Activated CD4-positive, CD25-positive, alpha-beta regulatory T cell treated with anti-CD3 and anti-CD28 coated beads, Interleukin-2, amount 50 U/mL, for 16 hours (primary cell): ENCODE data around the gene CTNNBL1.

Source experiments
- DNase-seq: peaks from one replicate; pipeline ENCODE4 v3.0.0-alpha.2; 2020; ENCODE audit warnings: low read depth, low spot score

CTNNBL1 gene

DNA sequence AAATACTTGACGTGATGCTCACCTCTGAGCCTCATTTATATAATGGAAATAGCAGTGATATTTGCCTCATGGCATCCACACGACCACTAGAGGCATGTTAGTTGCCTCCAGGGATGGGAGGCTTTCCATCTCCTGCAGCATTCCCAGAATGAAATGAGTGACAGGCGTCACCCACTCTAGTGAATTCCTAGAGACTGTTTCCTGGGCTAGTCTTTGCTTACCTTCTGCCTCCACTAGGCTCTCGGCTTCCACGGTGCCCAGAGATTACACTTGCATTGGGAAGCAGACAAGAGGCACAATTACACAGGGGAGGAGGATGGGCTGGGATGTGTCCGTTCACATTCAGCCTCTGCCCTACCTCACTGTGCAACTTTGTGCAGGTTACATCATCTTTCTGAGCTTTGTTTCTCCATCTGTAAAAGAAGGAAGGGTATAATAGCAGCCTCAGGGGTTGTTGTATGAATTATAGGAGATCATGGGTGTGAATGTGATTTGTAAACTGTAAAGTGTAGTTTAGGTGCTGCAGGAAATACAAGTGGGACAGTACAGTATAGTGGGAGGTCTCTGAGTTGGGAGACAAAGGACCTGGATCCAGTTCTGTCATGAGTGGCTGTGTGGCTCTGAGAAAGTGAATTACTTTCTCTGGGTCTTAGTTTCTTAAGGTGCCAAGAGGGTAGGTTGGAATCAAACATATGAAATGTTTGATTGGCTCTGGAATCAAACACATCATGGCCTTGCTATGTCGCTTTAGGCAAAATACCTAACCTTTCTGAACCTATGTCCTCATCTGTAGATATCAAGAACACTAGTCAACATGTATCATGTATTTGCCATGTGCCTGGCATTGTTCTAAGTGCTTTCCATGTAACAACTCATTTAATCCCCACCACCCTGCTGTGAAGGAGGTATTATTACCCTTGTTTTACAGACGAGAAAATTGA, 205.5 kb downstream of the CTNNBL1 start:
- DNase-seq = no peak

DNA sequence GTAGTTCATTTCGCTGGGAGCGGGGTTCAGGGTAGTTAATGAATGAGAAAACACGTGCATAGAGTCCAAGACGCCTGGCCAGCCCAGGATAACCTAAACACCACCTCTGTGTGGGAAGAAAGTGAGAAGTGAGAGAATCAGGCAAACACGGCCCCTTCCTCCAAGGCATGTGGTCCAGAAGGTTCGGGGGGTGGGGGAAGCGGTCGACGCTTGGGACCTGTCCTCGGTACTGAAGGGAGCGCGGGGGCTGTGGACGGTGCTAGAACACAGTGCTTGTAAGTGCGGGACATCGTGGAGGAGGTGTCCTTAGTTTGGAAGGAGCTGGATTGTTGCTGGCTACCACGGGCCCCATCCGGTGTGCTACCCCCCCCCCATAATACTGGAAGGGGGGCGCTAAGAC, 207.4 kb downstream of the CTNNBL1 start:
- DNase-seq = no peak

DNA sequence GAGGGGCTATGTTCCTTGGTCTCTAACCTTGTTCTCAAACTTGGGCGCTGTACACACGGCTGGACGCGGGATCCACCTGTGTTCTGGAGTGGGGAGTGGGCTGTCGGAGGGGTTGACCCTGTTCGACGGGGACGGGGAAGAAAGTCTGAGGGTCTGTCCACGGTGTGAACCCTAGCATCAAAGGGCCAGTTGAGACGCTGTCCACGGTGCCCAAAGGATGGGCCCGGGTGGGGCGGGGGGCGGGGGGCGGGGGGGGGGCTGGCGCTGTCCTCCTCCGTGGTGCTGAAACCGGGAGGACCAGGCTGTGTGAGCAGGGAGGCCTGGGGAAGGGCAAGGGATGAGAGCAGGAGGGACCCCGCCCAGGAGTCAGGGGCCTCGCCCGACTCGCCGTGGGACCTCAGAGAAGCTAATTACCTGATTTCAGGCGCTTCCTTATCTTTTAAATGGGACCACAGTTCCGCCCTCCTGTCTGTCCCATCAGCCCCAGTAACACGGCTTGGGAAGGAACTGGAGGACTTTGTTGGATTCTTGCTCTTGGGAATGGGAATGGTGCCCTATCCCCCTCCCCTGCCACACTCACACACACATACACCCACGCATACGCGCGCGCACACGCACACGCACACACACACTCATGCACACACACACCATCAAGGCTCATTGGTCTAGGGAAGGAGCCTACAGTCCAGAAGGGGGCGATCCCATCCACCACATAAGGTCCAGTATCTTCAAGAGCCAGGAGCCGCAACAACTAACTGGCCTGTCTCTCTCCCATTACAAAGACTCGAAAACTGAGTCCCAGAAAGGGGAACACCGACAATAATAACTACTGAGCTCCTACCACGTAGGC, 208.0 kb downstream of the CTNNBL1 start:
- DNase-seq = no peak

DNA sequence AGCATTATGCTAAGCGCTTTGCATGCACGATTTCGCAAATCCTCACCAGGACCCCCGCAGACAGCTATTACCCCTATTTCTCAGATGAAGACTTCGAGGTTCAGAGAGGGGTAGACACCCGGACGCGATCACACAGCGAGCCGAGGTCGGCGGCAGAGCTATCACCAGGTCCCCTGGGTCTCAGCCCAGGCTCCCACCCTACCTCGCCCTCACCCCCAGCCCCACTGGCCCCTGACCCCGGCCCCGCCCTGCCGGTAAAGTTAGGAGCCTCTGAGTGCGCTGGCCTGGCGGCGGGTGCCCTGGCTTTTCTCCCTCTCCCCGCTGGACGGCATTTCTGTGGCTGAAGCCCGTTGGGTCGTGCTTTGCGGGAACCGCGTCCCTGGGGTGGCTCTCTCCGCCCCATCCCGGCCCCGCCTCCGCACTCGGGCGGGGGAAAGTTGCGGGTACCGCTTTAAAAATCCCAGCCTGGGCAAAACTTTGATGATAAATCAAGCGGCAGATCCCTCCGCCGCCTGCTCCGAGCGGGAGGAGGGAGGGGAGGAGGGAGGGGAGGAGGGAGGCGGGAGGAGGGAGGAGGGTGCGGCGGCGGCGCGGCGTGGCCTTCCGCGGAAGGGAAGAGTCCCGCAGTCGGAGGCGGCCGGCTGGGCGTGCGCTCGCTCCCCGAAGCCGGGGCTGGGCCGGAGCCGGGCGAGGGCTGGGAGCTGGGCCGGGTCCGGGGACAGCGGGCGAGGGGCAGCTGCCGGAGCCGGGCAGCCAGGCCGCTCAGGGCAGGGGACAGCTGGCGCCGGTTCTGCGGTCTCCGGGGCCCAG, 208.9 kb downstream of the CTNNBL1 start, which contains the start of gene VSTM2L:
TSS of gene VSTM2L (plus strand) at position 624 of the 810 bp plus-strand sequence. CDS start 224 bp downstream, outside the sequence.
- no peak for DNase-seq

DNA sequence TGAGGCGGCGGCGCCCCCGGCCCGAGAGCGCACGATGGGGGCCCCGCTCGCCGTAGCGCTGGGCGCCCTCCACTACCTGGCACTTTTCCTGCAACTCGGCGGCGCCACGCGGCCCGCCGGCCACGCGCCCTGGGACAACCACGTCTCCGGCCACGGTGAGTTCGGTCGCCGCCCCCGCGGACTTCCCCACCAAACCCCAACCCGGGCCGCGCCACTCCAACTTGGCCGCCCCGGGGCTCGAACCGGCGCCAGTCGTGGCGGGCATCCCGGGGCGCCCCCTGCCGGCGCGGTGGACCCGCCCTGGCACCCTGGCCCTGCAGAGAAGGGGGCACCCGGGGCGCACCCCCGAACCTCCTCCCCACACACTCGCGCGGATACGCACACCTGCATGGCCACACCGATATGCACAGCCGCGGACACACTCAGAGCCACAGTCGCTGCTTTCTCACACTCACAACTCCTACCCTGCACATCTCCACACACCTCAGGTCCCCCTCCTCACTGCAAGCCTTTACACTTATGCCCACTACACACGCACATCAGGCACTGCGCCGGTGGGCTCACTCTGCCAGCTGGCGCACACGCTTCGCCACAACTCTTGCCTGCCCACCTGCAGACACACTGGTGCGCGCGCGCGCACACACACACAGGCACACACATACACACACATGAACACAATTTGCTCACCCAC, 209.6 kb downstream of the CTNNBL1 start:
- no peak for DNase-seq

DNA sequence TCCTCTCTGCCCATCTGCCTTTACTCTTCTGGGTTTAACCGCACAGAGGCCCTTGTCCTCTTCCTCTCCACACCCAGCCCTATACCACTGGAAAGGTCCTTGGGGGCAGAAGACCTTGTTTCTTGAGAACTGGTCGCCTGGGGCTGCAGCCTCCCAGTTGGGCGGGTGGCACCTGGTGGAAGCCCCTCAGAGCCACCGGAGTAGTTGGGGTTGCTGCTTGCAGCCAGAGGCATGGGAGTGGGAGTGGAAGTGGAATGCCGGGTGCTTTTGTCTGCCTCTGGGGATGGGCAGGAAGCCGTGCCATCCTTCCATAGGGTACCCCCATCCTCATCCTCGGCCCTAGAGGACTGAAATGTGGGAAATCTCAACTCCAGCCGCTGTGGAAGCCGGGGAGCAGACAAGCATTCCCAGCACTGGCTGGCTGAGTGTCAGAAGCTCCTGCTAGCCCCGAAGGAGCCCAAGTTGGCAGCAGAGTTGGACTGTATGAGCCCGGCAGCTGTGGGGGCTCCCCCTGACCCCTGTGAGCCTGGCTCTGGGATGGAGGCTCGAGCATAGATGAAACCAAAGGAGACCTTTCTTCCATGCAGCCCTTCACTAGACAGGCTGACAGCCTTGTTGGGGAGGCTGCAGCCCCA, 210.3 kb downstream of the CTNNBL1 start:
- no peak for DNase-seq

- DNase-seq = no peak
Observed at GRCh38 chr20:37904845-37905373, 211.1 kb downstream of the CTNNBL1 start.

DNA sequence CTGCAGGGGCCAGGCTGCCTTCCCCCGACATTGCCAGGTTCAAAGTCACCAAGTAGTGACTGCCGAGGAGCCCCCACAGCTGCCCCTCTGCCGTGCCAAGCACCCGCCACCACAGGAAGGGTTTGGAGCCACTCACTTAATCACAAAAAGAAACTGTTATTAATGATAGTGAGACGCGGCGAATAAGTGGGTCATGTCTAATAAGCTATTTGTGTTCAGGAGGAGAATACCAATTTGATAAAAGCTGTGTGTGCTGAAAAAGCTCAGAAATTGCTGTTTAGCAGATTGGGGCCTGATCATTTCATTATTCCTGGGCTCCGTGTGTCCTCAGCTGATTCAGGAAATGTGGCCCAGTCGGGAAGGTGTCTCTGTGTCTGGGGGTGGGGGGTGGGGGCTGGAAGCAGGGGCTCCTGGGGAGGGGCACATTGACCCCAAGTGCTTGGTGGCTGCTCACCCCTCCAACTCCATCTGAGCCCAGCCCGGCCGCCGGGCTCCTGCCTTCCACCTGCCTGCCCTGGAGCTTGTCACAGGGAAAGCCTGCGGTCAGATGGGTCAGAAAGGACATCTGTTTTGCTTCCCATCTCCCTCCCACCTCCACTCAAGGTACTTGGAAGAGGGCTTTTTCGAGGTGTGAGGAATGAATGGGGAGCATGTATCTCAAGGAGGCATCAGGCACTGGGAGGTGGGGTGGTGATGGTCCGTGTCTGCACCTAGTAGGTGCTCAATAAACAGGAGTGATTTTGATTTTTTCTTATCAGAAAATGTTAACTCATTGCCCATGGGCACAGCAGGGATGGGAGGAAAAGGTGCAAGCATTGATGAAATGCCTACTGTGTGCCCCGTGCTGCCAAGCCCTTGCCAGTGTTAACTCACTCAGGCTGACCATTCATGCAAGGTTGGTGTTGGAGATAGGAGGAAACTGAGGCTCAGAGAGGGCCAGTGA, 212.1 kb downstream of the CTNNBL1 start:
- DNase-seq = no peak

- no peak for DNase-seq
Observed at GRCh38 chr20:37907330-37907676, 213.5 kb downstream of the CTNNBL1 start.

DNA sequence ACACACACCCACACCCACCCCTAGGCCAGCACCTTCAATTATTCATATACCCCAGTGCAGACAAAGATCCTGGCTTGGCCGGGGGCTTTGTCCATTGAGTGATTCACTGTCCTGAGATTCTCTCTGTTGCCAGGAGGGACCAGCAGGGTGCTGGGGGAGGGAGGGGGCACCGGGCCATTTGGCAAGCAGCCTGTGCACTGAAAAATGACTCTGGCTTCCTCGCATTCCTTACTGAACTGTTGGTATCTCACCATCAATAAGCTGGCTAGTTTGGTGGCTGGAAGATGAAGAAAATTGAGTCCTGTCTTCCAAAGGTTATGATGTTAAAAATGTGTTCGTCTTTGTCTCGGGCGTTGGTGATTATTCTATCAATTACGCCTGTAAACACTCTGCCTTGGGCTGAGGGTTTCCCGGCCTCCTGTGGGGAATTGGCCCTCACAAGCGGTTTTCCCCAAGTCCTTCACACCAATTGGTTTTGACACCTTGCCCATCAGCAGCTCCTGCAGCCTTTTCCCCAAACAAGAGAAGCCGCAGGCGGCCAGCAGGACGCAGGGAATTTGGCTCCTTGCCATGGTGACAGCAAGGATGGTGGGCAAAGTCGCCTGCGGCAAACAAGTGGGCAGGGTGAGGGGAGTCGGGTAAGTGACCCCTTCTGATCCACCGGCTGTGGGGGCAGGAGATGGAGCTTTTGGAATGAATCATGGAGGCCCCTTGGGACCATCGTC, 214.0 kb downstream of the CTNNBL1 start:
- DNase-seq = no peak

- DNase-seq = no peak
Observed at GRCh38 chr20:37911261-37911660, 217.4 kb downstream of the CTNNBL1 start.

- DNase-seq = no peak
Observed at GRCh38 chr20:37911838-37912281, 218.0 kb downstream of the CTNNBL1 start.

- no peak for DNase-seq
Observed at GRCh38 chr20:37912874-37913273, 219.0 kb downstream of the CTNNBL1 start.

DNA sequence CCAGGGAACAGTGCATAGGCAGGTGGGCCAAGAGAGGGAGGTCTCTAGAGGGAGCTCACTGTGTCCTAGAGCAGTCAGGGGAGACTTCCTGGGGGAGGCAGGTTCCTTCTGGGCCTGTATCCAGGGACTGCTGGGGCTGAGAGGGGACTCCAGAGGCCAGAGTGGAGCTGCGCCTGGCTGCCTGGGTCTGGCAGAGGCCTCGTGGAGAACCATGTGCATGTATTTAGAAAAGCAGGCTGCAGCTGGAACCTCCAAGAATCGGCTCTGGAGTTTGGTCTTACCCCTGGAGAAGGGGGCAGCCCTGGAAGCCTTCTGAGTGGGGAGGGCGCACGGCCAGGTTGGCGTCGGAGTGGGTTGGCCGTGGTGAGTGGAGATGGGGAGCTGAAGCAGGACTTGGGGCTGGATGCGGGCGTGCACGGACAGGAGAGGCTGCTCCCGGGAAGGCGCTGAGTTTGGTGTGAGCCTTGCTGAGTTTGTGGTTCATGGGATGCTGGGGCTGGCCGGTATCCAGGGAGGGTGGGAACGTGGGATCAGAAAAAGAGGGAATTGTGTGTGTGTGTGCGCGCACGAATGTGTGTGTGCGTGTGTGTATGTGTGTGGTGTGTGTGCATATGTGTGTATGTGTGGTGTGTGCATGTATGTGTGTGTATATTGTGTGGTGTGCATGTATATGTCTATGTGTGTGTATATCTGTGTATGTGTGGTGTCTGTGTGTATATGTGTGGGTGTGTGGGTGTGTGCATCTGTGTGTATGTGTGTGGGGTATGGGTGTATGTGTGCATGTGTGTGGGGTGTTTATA, 219.9 kb downstream of the CTNNBL1 start:
- no peak for DNase-seq

DNA sequence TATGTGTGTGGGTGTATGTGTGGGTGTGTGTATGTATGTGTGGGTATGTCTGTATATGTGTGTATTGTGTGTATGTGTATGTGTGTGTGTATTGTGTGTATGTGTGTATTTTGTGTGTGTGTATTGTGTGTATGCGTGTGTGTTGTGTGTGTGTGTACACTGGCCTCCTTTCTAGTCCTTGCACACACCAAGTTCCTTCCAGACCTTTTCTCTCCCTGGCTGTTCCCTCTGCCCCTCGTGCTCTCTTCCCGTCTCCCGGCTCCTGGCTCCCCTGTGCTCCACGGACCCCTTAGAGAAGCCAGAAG, 220.5 kb downstream of the CTNNBL1 start:
- no peak for DNase-seq

GRCh38 chr20:37914672-37915433, 221.0 kb downstream of the CTNNBL1 start:
- DNase-seq = no peak

GRCh38 chr20:37915434-37915787, 221.6 kb downstream of the CTNNBL1 start:
- no peak for DNase-seq
